Vagina (tissue), 2 donors: ENCODE results near the gene FNDC5.
"Not testable (repeated sequence)": the region's sequence is repeated elsewhere in the genome, so short reads cannot be mapped to it uniquely, and the experiment has no call there.

ENCODE experiments used
- CTCF ChIP-seq, 3 experiments: fragments of 450-650 bp in 2 of 3; fragments of 200-600 bp in 1 of 3; sonication (generic) in 1 of 3; IDR thresholded peaks; one replicate each; pipeline ENCODE4 v1.5.1; 2017 to 2019; ENCODE audit warnings: antibody characterized with exemption in 3 of 3, mild to moderate bottlenecking in 2 of 3, moderate library complexity in 2 of 3
- POLR2A ChIP-seq, 2 donors: fragments of 450-650 bp; IDR thresholded peaks; one replicate each; pipeline ENCODE4 v1.6.1; 2017; ENCODE audit warnings: antibody characterized with exemption in 2 of 2, mild to moderate bottlenecking in 2 of 2, moderate library complexity in 2 of 2
- POLR2AphosphoS5 ChIP-seq, 2 donors: sonication (generic); formaldehyde crosslinking; IDR thresholded peaks; one replicate each; pipeline ENCODE4 v1.9.0; 2017; ENCODE audit warnings: antibody characterized with exemption in 2 of 2, mild to moderate bottlenecking in 2 of 2, low read depth in 1 of 2; ENCODE audit not compliant: insufficient read depth in 1 of 2

GRCh38 chr1:32905588-32905987 lies 34.9 kb upstream of the FNDC5 start:
- not testable (repeated sequence) for TF ChIP-seq CTCF (IDR thresholded peaks at IDR 0.05); POLR2A (IDR thresholded peaks at IDR 0.05); POLR2AphosphoS5 (IDR thresholded peaks at IDR 0.05; ENCODE audit: insufficient read depth in 1 of 2, low read depth in 1 of 2)
